Activated T-cell treated with anti-CD3 and anti-CD28 coated beads for 24 hours (primary cell): Measurements from ENCODE around the gene IRX4.
"Not testable (repeated sequence)": the region's sequence is repeated elsewhere in the genome, so short reads cannot be mapped to it uniquely, and the experiment has no call there.

ENCODE experiments used
- DNase-seq: peaks from one replicate; pipeline ENCODE4 v3.0.0-alpha.2; 2020; ENCODE audit warnings: low read depth

The IRX4 gene

GRCh38 chr5:1877103-1878049, 5.3 kb downstream of the IRX4 start:
- DNase-seq: no peak

GRCh38 chr5:1876660-1877064, 6.1 kb downstream of the IRX4 start:
- DNase-seq: no peak

- DNase-seq: no peak
Observed at GRCh38 chr5:1875843-1876659, 6.7 kb downstream of the IRX4 start.

- DNase-seq: no peak
Observed at GRCh38 chr5:1875281-1875842, 7.4 kb downstream of the IRX4 start.

- no peak for DNase-seq
Observed at GRCh38 chr5:1874771-1875220, 7.9 kb downstream of the IRX4 start.

GRCh38 chr5:1874348-1874747, 8.4 kb downstream of the IRX4 start:
- DNase-seq: no peak

GRCh38 chr5:1873243-1873959, 9.3 kb downstream of the IRX4 start:
- DNase-seq: no peak

- no peak for DNase-seq
Observed at GRCh38 chr5:1871441-1871840, 11.3 kb downstream of the IRX4 start.

- not testable (repeated sequence) for DNase-seq
Observed at GRCh38 chr5:1870435-1871272, 12.1 kb downstream of the IRX4 start.

GRCh38 chr5:1868886-1869475, 13.7 kb downstream of the IRX4 start:
- no peak for DNase-seq

GRCh38 chr5:1867815-1868143, 14.9 kb downstream of the IRX4 start:
- DNase-seq: no peak

GRCh38 chr5:1867114-1867814, 15.5 kb downstream of the IRX4 start:
- DNase-seq: no peak

GRCh38 chr5:1865948-1866347, 16.8 kb downstream of the IRX4 start:
- no peak for DNase-seq

GRCh38 chr5:1865486-1865885, 17.2 kb downstream of the IRX4 start:
- no peak for DNase-seq

GRCh38 chr5:1864896-1865440, 17.8 kb downstream of the IRX4 start:
- no peak for DNase-seq

- no peak for DNase-seq
Observed at GRCh38 chr5:1860949-1861348, 21.8 kb downstream of the IRX4 start.

GRCh38 chr5:1860021-1860610, 22.6 kb downstream of the IRX4 start:
- no peak for DNase-seq

- DNase-seq: no peak
Observed at GRCh38 chr5:1859099-1859498, 23.6 kb downstream of the IRX4 start.

GRCh38 chr5:1858436-1858835, 24.3 kb downstream of the IRX4 start:
- DNase-seq: no peak

GRCh38 chr5:1857256-1857600, 25.5 kb downstream of the IRX4 start:
- no peak for DNase-seq
